Ramos (cell line): ENCODE results near the gene CHGA.

Source experiments
- in situ Hi-C: fragments of 300-500 bp; cut with MboI; formaldehyde crosslinking; loops from one replicate; pipeline ENCODE4 v1.14.3; 2022; ENCODE audit warnings: low sequenced_read_pairs; ENCODE audit not compliant: unreplicated experiment

The CHGA gene, protein sequence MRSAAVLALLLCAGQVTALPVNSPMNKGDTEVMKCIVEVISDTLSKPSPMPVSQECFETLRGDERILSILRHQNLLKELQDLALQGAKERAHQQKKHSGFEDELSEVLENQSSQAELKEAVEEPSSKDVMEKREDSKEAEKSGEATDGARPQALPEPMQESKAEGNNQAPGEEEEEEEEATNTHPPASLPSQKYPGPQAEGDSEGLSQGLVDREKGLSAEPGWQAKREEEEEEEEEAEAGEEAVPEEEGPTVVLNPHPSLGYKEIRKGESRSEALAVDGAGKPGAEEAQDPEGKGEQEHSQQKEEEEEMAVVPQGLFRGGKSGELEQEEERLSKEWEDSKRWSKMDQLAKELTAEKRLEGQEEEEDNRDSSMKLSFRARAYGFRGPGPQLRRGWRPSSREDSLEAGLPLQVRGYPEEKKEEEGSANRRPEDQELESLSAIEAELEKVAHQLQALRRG

DNA sequence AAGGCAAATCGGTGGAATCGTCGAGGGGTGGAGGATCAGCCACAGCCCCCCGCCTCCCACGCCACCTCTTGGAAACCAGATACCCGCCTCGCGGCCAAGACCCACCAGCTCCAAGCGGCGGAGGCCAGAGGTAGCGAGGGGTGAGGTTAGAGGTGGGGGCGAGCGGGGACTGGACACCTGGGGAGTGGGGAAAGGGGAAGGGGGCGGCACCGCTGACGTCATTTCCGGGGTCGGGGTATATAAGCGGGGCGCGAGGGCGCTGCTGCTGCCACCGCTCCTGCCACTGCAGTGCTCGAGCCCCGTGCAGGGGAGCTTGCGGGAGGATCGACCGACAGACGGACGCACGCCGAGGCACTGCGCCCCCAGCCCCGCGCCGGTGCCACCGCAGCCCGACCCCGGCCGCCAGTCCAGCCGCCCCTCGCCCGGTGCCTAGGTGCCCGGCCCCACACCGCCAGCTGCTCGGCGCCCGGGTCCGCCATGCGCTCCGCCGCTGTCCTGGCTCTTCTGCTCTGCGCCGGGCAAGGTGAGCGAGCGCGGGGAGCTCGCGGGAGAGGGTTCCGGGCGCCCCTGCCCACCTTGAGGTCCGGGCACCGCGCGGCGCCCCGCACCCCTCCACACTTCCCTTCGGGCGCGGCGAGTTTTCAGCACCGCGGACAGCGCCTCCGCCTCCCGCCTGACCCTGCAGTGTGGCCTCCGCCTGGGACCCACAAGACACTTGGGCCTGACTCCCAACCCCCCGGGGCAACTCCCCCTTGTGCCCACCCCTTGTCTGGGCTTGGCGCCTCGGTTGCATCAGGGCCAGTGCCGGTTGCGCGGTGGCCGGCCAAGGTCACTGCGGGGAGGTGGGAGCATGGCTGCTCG is at the start of gene CHGA:
Gene CHGA (plus strand): TSS at position 268 of the 861 bp plus-strand sequence. CDS start 210 bp downstream, at position 478.
- in situ Hi-C loops: no loop called here

DNA sequence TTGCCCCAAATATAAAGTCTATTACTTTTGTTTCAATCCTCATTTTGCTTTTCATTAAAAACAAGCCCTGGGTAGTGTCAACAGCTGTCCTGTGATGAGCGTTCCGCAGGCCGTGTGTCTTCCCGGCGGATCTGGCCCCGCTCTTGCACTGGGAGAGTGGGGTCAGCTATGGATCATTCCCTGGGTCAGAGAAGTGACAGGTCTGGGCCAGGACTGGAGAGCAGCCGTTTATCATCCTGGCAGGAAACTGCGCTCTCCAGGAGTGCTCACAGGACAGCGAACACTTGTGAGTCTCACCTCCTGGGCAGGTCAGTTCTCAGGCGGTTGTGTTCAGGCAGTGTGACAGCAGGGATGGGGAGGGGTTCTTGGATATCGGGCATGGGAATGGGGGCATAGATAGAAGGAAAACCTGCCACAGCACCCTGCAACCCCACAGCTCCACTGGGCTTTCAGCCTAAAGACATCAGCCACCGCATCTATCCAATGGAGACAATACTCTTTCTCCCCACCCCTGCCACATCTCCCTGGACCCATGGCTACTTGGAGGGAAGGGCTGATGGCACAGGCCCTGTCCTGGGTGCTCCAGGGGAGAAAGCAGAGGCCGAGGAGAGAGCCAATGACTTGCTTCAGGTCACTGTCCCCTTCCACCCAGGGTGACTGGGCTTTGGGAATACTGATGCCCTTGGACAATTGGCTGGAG is 47.8 kb upstream of the CHGA start:
- in situ Hi-C loops: no loop called here

GRCh38 chr14:92877757-92878431 is 45.1 kb upstream of the CHGA start:
- in situ Hi-C loops: no loop called here

DNA sequence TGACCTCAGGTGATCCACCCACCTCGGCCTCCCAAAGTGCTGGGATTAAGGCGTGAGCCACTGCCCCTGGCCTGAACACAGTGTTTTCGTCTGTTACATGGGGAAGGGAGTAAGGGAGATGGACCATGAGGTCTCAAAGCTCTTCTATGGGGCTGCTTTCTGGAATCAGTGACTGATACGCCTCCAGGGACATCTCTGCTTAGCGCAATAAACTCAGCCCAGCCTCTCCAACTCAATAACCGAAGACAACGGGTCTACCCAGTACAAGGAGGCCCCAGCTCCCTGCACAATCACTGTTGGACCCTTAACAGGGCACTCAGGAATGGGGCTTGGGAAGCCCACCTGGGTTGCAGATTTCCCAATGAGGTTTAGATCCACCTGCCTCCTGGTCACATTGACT is 42.6 kb upstream of the CHGA start:
- in situ Hi-C loops: no loop called here

DNA sequence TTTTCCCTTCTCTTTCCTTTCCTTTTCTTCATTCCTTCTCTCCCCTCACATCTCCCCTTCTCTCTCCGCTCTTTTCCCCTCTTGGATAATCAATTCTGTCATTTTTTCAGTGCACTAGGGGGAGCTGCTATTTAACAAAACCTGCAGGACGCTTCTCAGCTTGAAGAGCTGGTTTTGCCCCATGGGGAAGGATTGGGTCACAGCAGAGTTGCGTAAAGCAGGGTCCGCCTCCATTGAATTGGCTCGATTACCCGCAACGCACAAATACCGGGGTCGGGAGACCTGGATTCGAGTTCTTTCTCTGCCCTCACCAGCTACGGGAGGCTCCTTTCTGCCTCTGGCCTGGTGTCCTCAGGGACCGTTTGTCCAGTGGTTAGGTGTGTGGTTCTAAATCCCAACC is 42.1 kb upstream of the CHGA start:
- in situ Hi-C loops: no loop called here

DNA sequence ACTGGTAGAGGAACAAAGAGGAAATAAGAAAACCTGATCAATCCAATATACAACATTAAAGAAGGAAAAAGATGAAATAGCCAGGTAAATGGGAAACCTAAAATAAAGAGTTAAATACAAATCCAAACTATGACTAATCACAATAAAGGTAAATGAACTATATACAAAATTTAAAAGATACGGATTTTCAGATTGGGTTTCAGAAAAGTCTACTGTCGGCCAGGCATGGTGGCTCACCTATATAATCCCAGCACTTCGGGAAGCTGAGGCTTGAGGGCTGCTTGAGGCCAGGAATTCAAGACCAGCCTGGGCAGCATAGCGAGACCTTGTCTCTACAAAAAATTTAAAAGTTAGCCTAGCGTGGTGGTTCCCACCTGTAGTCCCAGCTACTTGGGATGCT is 39.9 kb upstream of the CHGA start:
- in situ Hi-C loops: no loop called here

- in situ Hi-C loops: no loop called here
These were observed 38.5 kb upstream of the CHGA start for GRCh38 chr14:92884410-92884809.

DNA sequence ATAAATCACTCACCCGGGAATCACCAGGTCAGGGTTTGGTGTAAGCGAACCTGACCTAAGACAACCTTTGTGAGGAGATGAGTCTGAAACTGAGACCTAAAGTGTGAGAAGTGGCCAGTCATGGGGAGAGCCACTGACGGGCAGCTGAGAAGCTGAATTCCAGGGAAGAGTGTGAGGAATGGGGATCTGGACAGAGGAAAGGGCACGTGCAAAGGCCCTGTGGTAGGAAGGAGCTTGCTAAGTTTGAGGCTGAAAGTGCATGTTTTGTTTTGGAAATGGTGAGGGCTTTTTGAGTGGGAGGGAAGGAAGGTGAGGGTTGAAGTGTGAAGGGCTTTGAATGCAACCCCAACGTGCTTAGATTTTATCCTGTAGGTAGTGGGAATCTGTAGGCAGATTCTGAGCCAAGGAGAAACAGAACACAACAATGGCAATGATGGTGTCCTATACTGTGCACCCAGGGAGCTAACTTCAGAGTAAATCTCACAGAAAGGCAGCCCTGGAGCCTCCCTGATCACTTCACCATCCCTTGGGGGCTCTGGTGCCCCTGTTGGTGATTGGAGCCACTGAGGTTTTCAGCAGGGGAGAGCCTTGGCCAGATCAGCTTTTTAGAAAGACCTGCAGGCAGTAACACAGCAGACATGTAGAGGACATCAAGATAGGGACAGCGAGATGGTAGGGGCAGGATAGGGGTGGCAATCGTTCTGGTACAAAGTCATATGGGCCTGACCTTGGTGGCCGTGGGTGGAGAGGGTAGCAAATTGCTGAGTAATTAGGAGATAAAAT is 37.5 kb upstream of the CHGA start:
- in situ Hi-C loops: no loop called here

DNA sequence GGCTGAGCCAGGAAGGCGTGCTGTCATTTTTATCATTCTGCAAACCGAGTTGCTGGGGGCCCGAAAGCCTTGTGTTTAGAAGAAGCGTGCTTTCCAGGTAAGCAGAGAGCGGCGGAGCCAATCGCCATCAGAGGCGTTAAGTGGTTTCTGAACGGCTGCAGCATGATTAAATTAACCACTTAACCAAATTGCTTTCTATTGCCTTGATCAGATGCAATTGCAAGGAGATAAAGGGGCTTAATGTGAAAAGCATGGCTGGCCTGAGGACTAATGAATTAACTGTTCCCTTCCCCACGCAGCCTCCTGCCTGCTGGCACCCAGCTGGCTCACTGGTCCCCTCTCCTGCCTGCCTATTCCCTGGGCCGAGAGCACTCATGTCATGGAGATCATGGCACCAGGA is 36.6 kb upstream of the CHGA start:
- in situ Hi-C loops: no loop called here

DNA sequence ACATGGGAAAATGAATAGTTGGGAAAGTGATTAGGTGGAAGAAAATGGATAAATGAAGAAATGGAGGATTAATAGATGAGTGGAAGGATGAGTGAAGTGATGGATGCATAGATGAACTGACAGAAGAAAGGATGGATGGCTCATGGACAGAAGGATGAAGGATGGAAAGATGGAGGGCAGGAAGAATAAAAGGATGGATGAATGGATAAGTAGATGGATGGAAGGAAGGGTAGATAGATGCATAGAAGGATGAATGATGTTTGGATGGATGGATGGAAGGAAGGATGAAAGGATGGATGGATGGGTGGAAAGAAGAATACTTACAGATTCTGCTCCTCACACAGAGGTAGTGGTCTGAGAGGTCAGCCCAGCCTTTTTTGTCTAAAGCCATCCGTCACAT is 35.8 kb upstream of the CHGA start:
- in situ Hi-C loops: no loop called here

- in situ Hi-C loops: no loop called here
These were observed 34.1 kb upstream of the CHGA start for GRCh38 chr14:92888896-92889295.

GRCh38 chr14:92890830-92891588 is 31.9 kb upstream of the CHGA start:
- in situ Hi-C loops: no loop called here

- in situ Hi-C loops: no loop called here
These were observed 30.4 kb upstream of the CHGA start for GRCh38 chr14:92892589-92892988.

GRCh38 chr14:92895352-92895878 is 27.5 kb upstream of the CHGA start:
- in situ Hi-C loops: no loop called here

GRCh38 chr14:92897922-92898565 is 24.9 kb upstream of the CHGA start:
- in situ Hi-C loops: no loop called here

DNA sequence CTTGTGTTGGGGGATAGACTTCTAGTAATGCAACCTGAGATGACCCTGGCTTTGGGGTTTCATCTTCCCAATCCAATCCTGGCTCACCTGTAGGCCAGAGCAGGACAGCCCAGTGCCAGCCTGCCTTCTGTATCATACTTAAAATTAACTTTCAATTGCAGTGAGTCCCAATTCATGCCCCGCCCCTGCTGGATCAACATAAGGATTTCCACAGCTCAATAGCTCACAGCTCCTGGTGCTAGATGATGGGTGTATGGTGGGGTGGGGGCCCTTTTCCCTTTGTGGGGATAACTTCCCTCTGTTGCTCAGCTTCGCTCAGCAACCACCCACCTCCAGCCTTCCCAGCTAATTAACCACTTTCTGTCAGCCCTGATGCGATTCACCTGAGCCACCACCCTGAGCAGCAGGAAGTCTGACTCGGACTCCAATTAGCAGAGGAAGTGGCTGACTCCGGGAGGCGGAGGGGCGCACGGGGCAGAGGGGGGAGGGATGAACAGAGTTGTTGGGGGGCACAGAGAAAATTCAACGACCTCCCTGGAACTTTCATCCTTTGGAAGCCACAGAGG is 24.3 kb upstream of the CHGA start:
- in situ Hi-C loops: no loop called here

DNA sequence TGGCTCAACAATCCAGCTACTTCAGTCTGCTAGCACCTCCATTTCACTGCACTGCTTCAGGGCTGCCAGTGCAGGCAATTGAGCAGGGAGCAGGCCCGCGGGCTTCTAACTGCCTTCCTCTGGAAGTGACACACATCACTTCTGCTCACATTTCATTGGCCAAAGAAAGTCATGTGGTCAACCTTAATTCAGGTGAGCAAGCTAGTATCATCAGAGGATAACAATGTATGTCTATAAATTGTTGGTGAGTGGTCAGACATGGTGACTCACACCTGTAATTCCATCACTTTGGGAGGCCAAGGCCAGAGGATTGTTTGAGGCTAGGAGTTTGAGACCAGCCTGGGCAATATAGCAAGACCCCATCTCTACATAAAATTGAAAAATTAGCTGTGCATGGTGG is 22.3 kb upstream of the CHGA start:
- in situ Hi-C loops: no loop called here

DNA sequence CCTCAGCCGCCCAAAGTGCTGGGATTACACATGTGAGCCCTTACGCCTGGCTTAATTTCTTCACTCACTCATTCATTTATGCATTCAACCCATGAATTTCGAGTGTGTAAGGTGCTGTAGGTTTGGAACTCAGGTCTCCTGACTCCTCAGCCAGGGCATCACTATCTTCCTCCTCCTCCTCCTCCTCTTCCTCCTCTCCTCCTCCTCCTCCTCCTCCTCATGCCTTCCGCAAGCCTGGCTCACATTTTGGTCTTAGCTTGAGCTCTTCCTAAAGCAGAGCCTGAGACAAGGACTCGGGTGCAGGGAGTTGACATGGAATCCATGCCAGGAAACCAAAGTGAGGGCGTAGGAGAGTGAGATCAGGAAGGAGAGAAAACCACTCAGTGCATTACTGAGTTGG is 20.8 kb upstream of the CHGA start:
- in situ Hi-C loops: no loop called here
